DOHH2 (cell line): ENCODE measurements around the gene POLR1D.

Experiments used
- EZH2phosphoT487 ChIP-seq: fragments of 200-600 bp; sonication (generic); IDR thresholded peaks from 2 replicates; pipeline ENCODE4 v1.6.1; 2017; ENCODE audit warnings: borderline replicate concordance, mild to moderate bottlenecking, antibody characterized with exemption, low read length, moderate library complexity, mixed read lengths
- TF ChIP-seq, protein P1 (sequence below): fragments of 200-600 bp; sonication (generic); IDR thresholded peaks from one replicate; pipeline ENCODE4 v1.5.1; 2014; ENCODE audit warnings: antibody characterized with exemption, mild to moderate bottlenecking, low read depth, low read length; ENCODE audit not compliant: poor library complexity, severe bottlenecking

DNA sequence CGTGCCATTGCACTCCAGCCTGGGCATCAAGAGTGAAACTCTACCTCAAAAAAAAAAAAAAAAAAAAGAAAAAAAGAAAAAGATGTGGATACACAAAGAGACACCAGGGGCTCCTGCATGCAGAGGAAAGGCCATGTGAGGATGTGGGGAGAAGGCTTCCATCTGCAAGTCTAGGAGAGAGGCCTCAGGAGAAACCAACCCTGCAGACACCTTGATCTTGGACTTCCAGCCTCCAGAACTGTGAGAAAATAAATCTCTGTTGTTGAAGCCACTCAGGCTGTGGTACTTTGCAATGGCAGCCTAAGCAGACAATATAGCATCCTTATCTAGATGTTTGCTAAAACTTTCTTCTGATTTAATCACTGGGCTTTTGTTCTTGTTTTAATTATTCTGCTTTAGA, 50.3 kb downstream of the POLR1D start:
- TF ChIP-seq, protein P1, sequence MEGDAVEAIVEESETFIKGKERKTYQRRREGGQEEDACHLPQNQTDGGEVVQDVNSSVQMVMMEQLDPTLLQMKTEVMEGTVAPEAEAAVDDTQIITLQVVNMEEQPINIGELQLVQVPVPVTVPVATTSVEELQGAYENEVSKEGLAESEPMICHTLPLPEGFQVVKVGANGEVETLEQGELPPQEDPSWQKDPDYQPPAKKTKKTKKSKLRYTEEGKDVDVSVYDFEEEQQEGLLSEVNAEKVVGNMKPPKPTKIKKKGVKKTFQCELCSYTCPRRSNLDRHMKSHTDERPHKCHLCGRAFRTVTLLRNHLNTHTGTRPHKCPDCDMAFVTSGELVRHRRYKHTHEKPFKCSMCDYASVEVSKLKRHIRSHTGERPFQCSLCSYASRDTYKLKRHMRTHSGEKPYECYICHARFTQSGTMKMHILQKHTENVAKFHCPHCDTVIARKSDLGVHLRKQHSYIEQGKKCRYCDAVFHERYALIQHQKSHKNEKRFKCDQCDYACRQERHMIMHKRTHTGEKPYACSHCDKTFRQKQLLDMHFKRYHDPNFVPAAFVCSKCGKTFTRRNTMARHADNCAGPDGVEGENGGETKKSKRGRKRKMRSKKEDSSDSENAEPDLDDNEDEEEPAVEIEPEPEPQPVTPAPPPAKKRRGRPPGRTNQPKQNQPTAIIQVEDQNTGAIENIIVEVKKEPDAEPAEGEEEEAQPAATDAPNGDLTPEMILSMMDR = no peak
- no peak for TF ChIP-seq EZH2phosphoT487
